Stimulated activated CD4-positive, alpha-beta T cell treated with anti-CD3 and anti-CD28 coated beads, Interleukin-12 subunit alpha, Interleukin-12 subunit beta, amount 100 ng/mL, for 48 hours (primary cell): Measurements from ENCODE around the gene FAM120B.
"Not testable (repeated sequence)": the region's sequence is repeated elsewhere in the genome, so short reads cannot be mapped to it uniquely, and the experiment has no call there.

Experiments used
- DNase-seq, 3 donors: peaks; one replicate each; pipeline ENCODE4 v3.0.0-alpha.2; 2020; ENCODE audit warnings: low read depth in 2 of 3, low spot score in 1 of 3

FAM120B gene

GRCh38 chr6:170297576-170298330 is 8.8 kb upstream of the FAM120B start:
- DNase-seq = no peak

GRCh38 chr6:170298688-170299087 is 7.9 kb upstream of the FAM120B start:
- no peak for DNase-seq

DNA sequence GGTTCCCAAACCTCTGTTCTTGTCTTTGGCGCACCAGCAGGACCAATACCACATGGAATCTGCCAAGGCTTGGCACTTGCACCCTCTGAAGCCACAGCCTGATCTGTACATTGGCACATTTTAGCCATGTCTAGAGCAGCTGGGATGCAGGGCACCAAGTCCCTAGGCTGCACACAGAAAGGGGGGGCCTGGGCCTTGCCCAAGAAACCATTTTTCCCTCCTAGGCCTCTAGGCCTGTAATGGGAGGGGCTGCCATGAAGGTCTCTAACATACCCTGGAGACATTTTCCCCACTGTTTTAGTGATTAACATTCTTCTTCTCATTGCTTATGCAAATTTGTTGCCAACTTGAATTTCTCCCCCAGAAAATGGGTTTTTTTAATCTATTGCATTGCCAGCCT is 5.4 kb upstream of the FAM120B start:
- no peak for DNase-seq

GRCh38 chr6:170305805-170306323 is 694 bp upstream of the FAM120B start:
- no peak for DNase-seq

DNA sequence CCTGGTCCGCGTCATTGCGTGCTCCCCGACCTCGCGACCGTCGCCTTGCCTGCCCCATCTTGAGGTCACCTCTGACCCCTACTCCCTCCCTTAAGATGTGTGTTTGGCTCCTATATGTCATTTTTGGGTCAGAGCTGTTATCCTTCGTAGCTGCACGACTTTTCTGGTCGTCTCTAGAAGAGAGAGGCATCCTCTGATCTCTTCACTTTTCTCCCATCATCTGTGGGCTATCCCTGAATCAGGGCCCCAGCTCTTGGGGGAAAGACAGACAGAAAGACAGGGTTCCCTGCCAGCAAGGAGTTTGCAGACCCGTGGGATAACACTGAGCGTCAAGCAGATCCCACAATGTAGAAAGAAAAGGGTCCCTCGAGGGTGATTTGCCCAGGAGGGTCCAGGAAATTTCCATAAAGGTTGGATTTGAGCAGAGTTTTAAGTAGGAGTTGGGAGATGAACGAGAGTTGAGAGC is 555 bp downstream of the FAM120B start:
- no peak for DNase-seq

GRCh38 chr6:170308761-170309160 is 2.2 kb downstream of the FAM120B start:
- no peak for DNase-seq

- DNase-seq = no peak
Measured at GRCh38 chr6:170311696-170312095, 5.1 kb downstream of the FAM120B start.

DNA sequence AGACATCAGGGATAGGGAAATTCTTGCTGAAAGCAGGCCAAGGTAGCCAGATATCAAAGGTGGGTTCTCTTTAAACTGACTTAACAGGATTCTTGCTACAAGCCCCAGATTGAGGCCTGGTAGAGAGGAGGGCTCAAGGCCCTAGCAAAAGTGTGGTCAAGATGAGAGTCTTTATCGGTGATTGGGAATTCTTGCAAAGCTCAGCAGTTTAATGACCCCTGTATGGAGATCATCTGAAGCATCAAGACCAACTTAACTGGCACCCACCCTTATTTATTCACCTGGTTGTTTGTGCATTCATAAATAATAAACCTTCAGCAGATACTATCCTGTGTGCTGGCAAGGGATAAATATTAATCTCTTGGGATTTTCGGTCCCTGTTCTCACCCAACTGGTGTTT is 6.3 kb downstream of the FAM120B start:
- no peak for DNase-seq

GRCh38 chr6:170313716-170314295 is 7.2 kb downstream of the FAM120B start:
- no peak for DNase-seq

DNA sequence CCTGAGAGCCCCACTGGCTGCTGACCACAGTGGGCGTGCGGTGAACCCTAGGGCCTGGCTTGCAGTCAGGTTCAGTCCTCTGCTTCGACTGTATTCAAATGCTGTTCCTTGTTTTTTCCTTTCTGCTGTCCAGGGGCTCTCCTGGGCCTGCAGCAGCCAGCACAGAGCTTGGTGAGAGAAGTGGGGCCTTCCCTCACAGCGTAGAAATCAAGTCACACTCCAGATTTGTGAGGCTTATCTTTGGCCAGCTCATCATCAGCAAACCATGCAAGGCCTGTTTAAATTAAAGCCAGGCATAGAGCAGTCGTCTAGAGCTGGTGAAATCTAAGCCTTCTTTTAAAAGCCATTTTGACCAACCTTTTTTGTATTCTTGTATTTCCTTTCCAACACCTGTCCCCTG is 8.4 kb downstream of the FAM120B start:
- DNase-seq = no peak

DNA sequence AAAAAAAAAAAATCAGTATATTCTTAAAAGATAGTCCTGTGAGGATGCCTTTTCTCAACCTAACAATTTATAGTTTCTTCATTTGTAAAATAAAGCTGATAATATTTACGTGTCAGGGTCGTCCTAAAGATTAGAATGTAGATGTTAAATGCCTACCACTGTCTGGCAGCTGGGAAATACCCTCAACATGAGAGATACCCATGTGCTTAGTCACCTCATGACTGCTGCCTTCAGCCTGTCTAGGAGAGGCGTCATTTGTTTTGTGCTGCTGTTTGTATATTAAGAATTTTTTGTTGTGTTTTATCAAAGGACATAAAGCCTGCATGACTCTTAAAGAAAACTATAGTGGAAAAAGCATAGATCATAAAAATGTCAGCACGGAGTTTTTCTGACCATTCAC is 9.5 kb downstream of the FAM120B start:
- no peak for DNase-seq

- DNase-seq = no peak
Measured at GRCh38 chr6:170317076-170317475, 10.5 kb downstream of the FAM120B start.

- no peak for DNase-seq
Measured at GRCh38 chr6:170317718-170318117, 11.2 kb downstream of the FAM120B start.

GRCh38 chr6:170329321-170329720 is 22.8 kb downstream of the FAM120B start:
- DNase-seq = no peak

GRCh38 chr6:170335199-170335598 is 28.6 kb downstream of the FAM120B start:
- not testable (repeated sequence) for DNase-seq

GRCh38 chr6:170344631-170345576 is 38.3 kb downstream of the FAM120B start:
- no peak for DNase-seq

- DNase-seq = no peak
Measured at GRCh38 chr6:170345662-170346061, 39.1 kb downstream of the FAM120B start.

- no peak for DNase-seq
Measured at GRCh38 chr6:170346649-170347048, 40.1 kb downstream of the FAM120B start.

GRCh38 chr6:170347091-170347490 is 40.5 kb downstream of the FAM120B start:
- DNase-seq = peak in 1 of 3 donors; percentile 8

DNA sequence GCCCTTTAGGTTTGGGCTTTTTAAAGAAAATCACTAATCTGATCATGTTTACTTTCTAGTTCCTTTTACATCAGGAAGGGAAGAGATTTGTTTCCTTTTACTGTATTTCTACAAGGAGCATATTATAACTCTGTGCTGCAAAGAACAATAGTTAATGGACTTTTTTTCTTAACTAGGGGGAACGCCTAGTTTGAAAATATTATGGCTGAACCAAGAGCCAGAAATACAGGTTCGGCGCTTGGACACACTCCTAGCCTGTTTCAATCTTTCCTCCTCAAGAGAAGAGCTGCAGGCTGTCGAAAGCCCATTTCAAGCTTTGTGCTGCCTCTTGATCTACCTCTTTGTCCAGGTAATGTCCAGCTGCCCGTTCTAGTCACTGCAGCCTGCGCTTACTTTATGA is 41.4 kb downstream of the FAM120B start:
- no peak for DNase-seq

DNA sequence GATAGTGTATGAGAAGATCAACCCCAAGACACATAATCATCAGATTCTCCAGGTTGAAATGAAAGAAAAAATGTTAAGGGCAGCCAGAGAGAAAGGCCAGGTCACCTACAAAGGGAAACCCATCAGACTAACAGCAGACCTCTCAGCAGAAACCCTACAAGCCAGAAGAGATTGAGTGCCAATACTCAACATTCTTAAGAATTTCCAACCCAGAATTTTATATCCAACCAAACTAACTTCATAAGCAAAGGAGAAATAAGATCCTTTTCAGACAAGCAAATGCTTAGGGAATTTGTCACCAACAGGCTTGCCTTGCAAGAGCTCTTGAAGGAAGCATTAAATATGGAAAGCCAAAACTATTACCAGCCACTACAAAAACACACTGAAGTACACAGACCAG is 44.9 kb downstream of the FAM120B start:
- not testable (repeated sequence) for DNase-seq
